Activated CD4-positive, alpha-beta T cell treated with anti-CD3 and anti-CD28 coated beads, Interleukin-10, Interleukin-2, amounts not matched to agents 100 ng/mL and 50 ng/mL, durations not matched to agents 16 hours and 8 hours (primary cell): ENCODE data around the gene NAALADL2.

Experiments
- DNase-seq: peaks from one replicate; pipeline ENCODE4 v3.0.0-alpha.2; 2020

NAALADL2 gene

DNA sequence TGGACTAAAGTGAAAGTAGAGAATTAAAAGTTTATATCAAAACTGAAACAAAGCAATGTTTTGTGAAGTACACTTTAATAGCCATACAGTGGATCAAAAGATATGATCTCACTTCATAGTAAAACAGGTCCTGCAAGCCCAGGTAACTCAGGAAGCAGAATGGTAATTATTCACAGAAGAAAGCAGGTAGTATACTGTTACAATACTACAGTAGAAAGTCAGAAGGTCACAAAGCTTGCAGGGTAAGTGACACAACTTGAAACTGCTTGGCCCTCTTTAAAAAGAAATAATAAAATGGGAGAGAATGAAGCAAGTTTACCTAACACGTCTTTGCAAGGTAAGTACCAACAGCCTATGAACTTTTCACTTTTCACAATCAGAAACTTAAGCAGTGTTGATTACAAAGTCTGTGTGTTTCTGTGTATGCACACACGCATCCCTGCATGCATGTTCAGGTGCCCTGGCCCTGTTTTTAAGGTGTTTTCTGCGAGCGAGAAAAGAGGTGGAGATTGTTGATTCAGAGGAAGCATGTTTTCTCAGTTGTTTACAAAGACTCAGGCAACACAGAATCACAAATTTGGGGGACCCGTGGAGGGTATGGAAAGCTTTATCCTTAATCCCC lies at the start of gene NAALADL2:
Gene NAALADL2, plus strand, starts transcription at position 221 of the 622 bp plus-strand sequence.
- no peak for DNase-seq

DNA sequence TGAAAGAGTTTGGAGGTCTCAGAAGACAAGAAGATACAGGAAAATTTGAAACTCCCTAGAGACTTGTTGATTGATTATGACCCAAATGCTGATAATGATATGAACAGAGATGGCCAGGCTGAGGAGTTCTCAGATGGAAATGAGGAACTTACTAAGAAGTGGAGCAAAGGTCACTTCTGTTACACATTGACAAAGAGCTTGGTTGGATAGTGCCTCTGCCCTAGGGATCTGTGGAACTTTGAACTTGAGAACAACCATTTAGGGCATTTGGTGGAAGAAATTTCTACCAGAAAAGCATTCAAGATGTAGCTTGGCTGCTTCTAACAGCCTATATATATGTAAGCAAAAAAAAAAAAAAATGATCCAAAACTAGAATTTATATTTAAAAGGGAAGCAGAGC lies 48.9 kb upstream of the NAALADL2 start:
- no peak for DNase-seq

DNA sequence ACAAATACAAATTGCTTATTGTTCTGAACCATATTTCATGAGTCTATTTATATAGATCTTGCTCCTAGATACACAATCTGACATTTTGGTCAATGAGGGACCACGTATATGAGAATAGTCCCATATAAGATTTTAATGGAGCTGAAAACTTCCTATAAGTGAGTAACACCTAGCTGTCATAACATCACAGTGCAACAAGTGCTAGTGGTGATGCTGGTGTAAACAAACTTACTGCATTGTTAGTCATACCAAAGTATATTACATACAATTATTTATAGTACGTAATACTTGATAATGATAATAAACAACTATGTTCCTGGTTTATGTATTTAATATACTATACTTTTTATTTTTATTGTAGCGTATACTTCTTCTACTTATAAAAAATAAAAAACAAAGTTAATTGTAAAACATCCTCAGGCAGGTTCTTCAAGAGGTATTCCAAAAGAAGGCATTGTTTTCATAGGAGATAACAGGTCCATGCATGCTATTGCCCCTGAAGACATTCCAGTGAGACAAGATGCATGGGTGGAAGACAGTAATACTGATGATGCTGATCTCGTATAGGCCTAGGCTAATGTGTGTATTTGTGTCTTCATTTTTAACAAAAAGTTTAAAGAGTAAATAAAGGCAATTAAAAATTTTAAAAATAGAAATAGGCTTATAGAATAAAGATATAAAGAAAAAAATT lies 46.8 kb upstream of the NAALADL2 start:
- DNase-seq: no peak

DNA sequence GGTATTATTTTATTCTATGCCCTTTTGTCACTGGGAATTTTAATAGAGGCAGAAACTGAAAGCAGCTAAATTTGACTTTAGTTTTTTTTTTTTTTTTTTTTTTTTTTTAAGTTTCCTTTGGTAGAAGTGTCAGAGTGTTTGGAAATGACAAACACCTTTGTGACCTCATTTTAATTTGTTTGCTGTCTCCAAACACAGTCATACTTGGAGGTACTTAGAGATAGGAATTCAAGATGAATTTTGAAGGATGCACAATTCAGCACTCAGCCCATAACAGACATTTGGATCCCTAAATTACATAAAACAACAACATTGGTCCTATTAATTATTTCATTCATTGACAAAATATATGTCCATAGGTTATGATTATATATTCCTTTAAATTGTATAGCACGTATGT lies 43.4 kb upstream of the NAALADL2 start:
- no peak for DNase-seq

DNA sequence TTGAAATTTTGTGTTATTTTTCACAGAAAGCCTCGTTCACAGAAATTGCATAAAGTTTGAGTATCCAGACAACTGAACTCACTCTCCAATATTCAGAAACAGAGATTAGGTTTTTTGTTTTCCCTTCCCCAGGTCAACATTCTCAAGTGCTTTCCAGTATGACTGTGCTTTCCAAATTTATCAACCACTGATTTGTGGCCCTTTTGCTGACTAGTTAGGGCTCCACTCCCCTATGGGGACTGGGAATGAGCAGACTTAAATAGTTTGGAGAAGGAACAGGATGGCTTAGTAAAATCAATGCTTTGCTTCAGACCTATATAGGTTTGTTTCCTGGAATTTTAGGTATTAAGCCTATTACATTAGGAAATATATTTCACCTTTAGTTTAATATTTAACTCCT lies 38.2 kb upstream of the NAALADL2 start:
- DNase-seq: no peak

DNA sequence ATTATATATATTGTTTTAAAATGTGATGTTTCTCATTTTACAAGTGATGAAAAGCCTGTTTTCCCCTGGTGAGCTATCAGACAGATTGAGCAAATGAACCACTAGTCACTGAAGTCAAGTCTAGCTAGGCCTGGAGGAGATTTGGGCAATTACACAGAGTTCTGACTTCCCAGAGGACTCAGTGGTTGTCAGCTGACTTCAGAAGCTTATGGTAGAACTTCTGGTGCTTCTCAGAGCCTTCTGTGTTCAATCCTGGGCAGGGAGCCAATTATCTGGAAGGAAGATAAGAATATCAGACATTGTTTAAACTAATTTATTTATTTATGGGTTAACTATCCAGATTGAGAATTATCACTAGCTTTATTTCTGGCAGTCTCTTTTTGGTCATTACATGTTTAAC lies 37.7 kb upstream of the NAALADL2 start:
- no peak for DNase-seq

DNA sequence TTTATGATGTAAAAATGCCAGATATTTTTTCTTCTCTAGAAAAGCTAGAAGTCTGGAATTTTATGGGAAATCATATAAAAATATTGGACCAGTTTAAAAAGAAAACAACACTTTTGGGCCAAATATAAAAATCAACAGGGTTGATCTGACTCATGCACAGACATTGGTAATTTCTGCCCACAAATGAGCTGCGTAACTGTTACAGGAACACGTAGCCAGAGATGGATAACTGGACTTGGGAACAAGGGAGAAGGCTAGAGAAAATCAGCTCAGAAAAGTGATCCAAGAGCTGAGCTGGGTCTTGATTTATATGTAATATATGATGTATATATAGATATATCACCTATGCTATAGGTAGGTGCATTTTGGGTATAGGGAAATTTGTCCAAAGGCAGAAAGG lies 36.8 kb upstream of the NAALADL2 start:
- DNase-seq: no peak

DNA sequence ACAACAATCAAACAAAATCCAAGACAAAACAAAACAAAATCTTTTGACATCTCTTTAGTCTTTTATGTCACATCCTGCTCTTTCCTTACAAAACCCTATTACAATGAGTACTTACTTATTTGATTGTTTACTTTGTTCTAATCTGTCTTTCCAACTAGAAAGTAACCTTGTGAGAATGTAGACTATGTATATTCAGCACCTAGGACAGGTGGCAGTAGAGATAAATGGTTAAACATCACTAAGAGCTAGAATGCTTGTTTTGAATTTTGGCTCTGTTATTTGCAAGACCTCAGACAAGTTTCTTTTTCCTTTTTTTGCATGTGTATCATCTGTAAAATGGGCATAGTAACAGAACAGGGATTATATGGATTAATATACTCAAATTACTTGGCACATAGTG lies 33.1 kb upstream of the NAALADL2 start:
- DNase-seq: no peak

DNA sequence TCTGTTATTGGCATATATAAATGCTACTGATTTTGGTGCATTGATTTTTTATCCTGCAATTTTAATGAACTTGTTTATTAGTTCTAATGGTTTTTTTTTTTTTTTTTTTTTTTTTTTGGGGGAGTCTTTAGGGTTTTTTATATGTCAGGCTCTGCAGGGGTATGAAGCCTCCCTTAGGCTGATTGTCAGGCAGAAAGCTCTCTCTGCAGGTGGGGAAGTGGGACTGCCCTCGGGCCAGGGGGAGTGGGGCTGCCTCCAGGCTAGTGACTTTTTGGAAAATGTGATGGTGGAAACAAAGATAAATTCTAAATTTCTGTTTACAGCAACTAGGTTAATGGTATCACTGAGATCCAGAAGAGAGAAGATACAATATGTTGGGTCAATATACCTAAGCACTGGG lies 14.4 kb upstream of the NAALADL2 start:
- no peak for DNase-seq

DNA sequence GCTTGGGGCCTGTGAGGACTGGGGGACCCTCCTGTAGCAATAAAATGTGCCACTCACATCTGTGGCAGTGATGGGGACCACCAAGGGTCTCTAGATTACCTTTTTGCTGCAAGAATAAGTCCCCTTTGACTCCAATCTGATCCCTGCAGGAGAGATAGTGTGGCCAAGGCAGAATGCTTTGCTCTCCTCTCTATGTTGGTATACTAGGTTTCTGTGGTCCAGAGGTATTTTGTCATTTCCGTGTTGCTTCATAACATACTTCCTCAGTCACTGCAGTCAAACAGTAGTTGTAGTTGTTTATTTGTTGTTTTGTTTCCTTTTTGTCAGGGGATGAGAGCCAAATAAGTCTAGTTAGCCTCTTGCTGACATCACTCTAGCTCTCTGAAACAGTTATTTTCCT lies 13.1 kb upstream of the NAALADL2 start:
- DNase-seq: no peak

DNA sequence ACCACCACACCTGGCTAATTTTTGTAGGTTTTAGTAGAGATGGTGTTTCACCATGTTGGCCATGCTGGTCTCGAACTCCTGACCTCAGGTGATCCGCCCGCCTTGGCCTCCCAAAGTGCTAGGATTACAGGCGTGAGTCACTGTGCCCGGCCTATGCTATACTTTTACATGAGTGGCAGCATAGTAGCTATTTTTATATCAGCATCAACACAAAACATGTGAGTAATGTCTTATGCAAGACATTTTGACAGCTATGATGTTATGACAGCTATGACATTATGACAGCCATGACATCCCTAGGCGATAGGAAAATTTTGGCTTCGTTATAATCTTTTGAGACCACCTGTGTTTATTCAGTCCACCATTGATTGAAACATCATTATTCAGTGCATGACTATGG lies 4.1 kb upstream of the NAALADL2 start:
- DNase-seq: no peak

DNA sequence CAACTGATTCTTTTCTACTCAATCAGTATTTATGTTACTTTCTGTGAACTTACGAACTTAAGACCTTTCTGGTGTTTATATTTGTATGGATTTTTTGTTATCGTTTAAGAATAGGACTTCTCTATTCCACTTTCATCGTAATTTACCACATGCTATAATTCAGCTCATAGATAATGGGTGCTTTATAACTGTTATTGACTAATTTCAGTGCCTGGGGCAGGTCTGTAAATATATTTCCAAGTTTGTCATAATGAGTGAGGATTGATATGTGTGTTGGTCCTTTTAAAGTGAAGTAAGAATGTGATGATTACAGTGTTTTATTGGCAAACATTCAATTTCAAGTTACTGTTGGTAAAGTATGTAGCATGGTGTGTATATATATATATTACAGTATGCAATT lies 1.8 kb upstream of the NAALADL2 start:
- no peak for DNase-seq

DNA sequence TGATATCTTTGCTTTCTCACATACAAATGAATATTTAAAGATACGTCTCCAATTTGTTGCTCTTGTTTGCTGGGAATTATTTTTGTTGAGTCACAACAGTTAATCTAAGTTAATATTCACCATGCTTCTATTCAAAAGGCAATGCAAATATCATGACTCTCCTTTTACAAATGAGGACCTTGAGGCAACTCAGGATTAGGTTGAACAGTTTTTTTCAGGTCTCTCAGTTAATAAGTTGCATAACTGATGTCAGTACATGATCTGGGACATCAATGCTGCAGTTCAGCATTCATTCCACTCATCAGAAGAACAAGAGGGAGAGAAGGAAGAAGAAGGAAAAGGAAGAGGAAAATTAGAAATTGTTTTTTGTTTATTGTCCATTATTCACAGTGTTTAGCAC lies 781 bp upstream of the NAALADL2 start:
- no peak for DNase-seq

DNA sequence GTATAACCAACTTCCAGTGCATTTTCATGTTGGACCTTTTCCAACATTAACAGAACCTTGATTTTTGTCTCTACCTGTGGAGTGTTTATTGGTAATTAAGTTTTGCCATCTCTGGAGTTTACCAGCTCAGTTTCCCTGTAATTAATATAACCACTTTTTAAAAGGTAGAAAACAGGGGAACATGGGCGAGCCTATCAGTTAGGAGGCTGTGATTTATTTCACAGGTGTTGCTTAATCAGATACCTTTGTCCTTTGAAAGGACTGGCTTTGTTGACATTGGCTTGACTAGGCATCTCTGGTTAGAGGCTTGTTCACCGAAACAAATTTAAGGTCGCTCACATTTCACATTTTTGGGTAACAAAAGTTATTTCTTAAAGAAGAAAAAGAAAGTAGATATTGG lies 622 bp downstream of the NAALADL2 start:
- no peak for DNase-seq

DNA sequence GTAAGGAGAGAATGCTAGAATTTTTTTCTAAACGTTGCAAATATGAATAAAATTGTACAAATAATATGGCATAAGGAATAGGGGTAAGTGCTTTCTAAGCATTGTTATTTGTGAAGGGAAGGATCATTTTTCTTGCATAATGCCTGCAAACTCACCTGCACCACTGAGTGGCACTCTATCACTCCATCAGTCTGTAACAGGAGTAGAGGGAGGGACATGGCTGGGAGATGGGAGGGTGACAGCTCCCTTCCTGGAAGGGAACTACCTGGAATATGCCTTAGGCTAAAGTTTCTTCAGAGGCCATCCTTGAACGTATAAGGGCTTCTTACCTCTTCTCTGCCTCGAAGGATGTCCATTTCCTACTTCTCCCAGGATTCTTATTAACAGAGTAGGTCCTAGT lies 3.0 kb downstream of the NAALADL2 start:
- DNase-seq: no peak

DNA sequence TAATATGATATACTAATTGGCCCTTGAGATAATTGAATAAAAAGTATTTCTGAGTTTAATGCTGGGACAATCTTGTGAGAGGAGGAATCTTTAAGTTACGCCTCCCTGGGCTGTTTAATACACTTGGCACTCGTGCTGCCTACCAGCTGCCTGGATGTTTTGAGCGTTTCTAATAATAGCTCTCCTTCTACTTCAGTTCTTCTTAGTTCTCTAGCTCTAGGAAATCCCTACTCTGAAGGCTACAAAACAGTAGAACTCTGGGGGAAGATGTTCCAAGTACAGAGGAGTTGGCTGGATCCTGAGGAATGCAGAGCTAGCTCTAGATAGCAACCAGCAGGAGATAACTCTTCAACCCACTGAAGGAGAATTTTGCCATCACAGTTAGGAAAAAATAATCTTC lies 3.5 kb downstream of the NAALADL2 start:
- DNase-seq: no peak

DNA sequence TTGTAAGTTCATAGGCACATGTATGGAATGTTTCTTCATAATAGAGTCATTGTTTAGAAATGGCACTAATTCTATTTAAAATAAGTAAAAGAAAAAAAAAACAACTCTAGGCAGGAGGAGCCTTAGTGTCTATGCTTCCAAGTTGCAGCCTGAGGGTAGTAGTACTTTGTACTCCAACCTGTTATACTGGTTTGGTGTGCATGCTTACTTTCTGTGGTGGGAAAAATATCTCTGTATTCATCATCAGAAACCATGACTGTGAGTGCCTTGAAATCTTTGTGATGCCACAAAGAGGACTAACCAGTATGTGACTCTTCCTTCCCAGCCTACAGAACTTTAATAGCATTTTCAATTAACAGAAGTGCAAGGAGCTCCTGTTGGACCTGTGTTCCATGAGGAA lies 4.4 kb downstream of the NAALADL2 start:
- DNase-seq: no peak

DNA sequence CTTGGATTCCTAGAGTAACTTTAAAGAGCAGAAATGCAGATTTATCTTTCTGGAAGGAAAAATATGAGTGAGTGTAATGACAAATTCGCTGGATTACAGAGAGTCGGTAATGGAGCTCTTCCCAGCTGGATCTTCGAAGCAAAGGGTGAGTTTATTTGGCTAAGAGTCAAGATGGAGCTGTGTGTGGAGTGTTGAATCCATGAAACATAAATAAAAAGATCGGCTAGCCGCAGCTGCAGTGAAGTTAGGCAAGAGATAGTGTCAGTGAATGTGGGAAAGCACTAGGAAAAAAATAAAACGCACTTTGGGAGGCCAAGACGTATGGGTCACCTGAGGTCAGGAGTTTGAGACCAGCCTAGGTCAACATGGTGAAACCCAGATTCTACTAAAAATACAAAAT lies 10.3 kb downstream of the NAALADL2 start:
- no peak for DNase-seq

DNA sequence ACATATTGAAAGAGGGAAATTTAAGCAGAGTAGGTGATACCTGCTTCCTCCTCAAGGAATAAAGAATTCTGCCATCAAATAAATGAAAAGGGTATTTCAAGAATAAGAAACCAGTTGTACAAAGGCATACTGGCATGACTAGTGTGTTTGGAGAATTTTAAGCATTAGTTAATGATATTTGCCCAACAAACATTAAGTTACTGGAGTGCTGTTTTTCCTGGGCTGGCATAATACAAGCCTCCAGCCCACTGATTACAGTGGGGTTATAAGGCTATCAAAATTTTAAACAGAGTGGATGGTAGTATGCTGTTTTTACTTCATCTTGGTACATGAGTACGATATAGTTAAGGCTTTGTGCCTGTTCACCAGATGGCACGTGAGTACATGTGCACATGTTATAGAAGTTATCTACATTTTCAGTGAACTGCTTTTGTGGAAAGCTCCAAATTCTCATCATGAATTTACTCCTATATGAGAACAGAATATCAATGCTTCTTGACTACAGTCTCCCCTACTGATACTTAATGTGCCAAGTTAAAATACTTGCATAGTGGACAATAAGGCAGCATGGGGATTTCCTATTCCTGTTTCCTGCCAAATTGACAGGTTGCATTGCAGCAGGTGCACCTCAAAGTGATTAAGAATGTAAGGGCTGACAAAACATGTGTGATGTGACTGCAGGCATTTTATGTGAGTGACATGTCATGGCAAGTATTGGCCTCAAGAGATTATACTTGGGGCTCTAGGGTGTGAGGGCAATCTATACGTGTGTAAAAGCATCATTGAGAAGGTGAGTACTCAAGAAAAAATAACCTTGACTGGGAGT lies 14.9 kb downstream of the NAALADL2 start:
- no peak for DNase-seq

DNA sequence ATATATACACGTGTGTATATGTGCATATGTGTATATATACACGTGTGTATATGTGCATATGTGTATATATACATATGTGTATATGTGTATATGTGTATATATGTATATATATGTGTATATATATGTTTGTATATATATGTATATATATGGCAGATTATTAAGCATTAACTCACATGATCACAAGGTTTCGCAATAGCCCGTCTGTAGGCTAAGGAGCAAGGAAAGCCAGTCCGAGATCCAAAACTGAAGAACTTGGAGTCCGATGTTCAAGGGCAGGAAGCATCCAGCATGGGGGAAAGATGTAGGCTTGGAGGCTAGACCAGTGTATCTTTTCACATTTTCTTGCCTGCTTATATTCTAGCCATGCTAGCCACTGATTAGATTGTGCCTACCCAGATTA lies 23.7 kb downstream of the NAALADL2 start:
- no peak for DNase-seq

DNA sequence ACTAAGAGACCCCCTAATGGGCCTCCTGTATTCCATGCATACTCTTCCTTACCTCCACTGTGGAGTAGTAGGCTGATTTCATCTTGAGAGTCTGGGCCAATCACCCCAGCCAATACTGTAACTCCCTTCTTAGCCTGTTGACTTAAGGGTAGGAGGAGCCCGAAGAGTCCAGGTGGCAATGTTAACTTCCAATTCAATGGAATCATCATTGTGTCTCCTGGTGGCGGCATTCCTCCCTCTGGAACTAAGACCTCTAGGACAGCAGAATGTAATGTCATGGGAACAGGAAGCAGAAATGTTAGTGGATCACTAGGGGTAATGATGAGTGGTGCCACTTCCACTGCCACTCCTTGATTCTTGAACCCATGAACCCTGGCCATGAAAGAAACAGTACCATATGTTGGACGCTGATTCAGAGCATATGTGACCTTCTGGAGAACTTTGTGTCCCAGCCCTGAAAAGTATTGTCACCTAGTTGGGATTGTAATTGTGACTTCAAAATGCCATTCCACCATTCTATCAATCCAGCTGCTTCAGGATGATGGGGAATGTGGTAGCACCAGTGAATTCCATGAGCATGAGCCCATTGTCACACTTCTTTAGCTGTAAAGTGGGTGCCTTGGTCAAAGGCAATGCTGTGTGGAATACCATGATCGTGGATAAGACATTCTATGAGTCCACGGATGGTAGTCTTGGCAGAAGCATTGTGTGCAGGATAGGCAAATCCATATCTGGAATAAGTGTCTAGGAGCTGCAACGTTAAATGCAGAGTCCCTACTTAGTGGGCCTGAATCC lies 24.9 kb downstream of the NAALADL2 start:
- DNase-seq: no peak

DNA sequence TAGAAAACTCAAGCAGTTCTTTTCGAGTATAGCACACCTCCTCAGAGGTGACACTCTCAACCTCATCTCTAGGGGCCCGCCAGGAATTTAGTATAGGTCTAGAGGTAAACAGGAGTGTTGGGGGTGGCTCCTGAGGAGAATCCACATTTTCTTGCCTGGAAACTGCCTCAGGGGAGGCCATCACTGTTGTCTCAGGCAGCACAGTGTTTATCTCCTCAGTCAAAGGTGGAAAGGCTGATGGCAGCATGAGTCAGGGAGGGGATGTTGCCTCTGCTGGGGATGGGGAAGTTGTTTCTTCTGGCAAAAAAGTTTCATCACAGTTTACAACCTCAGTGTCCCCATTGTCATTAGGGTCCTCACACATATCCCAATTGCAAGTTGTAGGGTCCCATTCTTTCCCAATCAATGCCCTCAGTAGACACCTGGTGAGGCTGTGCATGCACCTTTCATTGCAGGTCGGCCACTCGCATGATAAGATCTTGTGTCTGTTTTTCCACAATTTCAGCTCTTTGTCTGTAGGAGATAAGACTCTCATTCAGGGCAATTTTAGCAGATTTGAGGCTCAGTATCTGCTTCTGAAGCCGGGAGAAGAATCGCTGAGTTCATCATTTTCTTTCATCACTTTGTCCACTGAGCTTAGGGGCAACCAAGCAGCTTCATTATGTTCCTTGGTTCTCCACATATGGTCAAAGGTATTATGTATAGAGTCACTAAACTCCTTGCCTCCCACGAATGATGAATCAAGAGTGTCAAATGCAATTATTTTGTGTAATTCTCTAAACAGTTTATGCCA lies 25.8 kb downstream of the NAALADL2 start:
- DNase-seq: no peak
